Measurements from ENCODE around the gene TBC1D10A.

The TBC1D10A gene

GRCh38 chr22:30245181-30245984 lies 81.4 kb downstream of the TBC1D10A start:
- no peak for DNase-seq (ENCODE audit: low read depth)

- no peak for DNase-seq (ENCODE audit: low read depth)
These were observed 82.1 kb downstream of the TBC1D10A start for GRCh38 chr22:30244641-30245040.

DNA sequence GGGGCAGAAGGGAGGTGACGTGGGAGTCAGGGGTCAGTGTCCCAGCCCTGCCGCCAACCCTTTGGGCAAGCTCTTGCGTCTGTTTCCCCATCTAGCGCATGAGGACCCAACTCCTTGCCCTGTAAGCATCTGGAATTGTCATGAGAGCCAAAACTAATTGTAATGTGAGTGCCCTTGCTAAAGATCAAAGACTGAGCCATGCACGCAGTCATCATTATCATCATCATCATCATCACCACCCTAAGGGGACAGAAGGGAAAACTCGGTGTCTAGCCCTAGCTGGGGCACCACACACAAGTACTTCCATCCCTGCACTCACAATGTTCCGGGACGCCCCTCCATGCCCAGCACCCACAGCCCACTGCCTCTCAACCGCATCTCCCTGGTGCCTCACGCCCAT lies 82.7 kb downstream of the TBC1D10A start:
- DNase-seq (ENCODE audit: low read depth) = no peak

GRCh38 chr22:30243661-30244060 lies 83.1 kb downstream of the TBC1D10A start:
- DNase-seq (ENCODE audit: low read depth) = no peak

Measured in fibroblast of gingiva (primary cell).